Nephron (organoid): ENCODE results near the gene CD226.
"Not testable (repeated sequence)": the region's sequence is repeated elsewhere in the genome, so short reads cannot be mapped to it uniquely, and the experiment has no call there.

ENCODE experiments used
- H3K27ac Mint-ChIP-seq, 3 experiments: 2 replicates each; pipeline ENCODE4 v1.8.0; 2020; ENCODE audit warnings: mixed read lengths in 3 of 3, mild to moderate bottlenecking in 2 of 3, moderate library complexity in 1 of 3
- H3K27me3 Mint-ChIP-seq: 2 replicates; pipeline ENCODE4 v1.8.0; 2021; ENCODE audit warnings: low read depth, mild to moderate bottlenecking, moderate library complexity, mixed read lengths
- H3K36me3 Mint-ChIP-seq: 2 replicates; pipeline ENCODE4 v1.8.0; 2020; ENCODE audit warnings: low read depth, mixed read lengths
- H3K4me1 Mint-ChIP-seq: 2 replicates; pipeline ENCODE4 v1.8.0; 2020; ENCODE audit warnings: mixed read lengths
- H3K4me3 Mint-ChIP-seq, 3 experiments: 2 replicates each; pipeline ENCODE4 v1.8.0; 2020; ENCODE audit warnings: mild to moderate bottlenecking in 3 of 3, mixed read lengths in 3 of 3, moderate library complexity in 2 of 3
- H3K9me3 Mint-ChIP-seq: 2 replicates; pipeline ENCODE4 v1.8.0; 2020; ENCODE audit warnings: mixed read lengths
- CTCF ChIP-seq, 3 experiments: fragments of 200-600 bp; sonication (generic); IDR thresholded peaks; one replicate each; pipeline ENCODE4 v1.5.0; 2021; ENCODE audit warnings: antibody characterized with exemption in 3 of 3; ENCODE audit not compliant: unreplicated experiment in 3 of 3

CD226 gene

DNA sequence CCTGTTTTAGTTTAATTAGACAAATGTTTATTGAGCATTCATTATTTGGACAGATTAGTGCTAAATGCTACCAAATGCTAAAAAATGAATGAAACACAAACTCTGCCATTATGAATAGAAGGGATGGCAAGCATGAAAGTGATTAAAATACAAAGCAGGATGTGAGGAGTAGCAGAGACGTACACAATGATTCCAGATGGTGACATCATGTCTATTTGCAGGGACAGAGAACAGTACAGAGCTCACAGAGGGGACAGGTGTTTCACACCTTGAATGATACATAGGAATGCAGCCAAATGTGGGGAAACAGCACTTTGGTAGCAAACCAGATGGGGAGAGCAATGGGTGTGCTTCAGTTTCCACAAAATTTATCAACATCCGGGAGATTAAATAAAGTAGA is 76.3 kb downstream of the CD226 start:
- peaks cover 2% of the 10 kb centered on the region for H3K9me3 Mint-ChIP-seq
- H3K4me1 Mint-ChIP-seq: peaks cover 13% of the 10 kb centered on the region
- TF ChIP-seq CTCF (IDR thresholded peaks at IDR 0.05; ENCODE audit: unreplicated experiment in 3 of 3): no peak
- H3K4me3 Mint-ChIP-seq: no peak overlapping the region
- H3K27me3 Mint-ChIP-seq: no peaks in the 10 kb centered on the region
- no peaks in the 10 kb centered on the region for H3K36me3 Mint-ChIP-seq
- no peak overlapping the region for H3K27ac Mint-ChIP-seq

- H3K9me3 Mint-ChIP-seq: peaks cover 2% of the 10 kb centered on the region
- no peak overlapping the region for H3K4me3 Mint-ChIP-seq
- H3K4me1 Mint-ChIP-seq: peaks cover 13% of the 10 kb centered on the region
- H3K27me3 Mint-ChIP-seq: no peaks in the 10 kb centered on the region
- no peak for TF ChIP-seq CTCF (IDR thresholded peaks at IDR 0.05; ENCODE audit: unreplicated experiment in 3 of 3)
- no peaks in the 10 kb centered on the region for H3K36me3 Mint-ChIP-seq
- H3K27ac Mint-ChIP-seq: no peak overlapping the region
Observed at GRCh38 chr18:69870736-69871135, 76.9 kb downstream of the CD226 start.

GRCh38 chr18:69866212-69866611 is 81.5 kb downstream of the CD226 start:
- peaks cover 2% of the 10 kb centered on the region for H3K9me3 Mint-ChIP-seq
- peaks cover 13% of the 10 kb centered on the region for H3K4me1 Mint-ChIP-seq
- H3K27ac Mint-ChIP-seq: no peak overlapping the region
- H3K4me3 Mint-ChIP-seq: no peak overlapping the region
- H3K27me3 Mint-ChIP-seq: no peaks in the 10 kb centered on the region
- TF ChIP-seq CTCF (IDR thresholded peaks at IDR 0.05; ENCODE audit: unreplicated experiment in 3 of 3): no peak
- H3K36me3 Mint-ChIP-seq: no peaks in the 10 kb centered on the region

DNA sequence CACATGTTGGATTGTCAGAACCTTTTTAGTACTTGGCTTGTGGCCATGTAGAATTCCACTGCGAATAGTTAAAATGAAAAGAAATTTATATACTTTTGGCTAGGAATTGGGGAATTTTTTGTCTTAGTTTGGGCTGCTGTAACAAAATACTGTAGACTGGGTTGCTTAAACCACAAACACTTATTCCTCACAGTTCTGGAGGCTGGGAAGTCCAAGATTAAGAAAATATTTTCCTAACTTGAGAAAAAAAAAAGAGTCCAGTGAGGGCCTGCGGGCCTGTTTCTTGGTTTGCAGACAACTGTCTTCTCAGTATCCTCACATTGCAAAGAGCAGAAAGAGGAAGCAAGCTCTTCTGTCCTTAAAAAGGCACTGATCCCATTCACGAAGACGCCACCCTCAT is 81.9 kb downstream of the CD226 start:
- no peaks in the 10 kb centered on the region for H3K27me3 Mint-ChIP-seq
- no peaks in the 10 kb centered on the region for H3K36me3 Mint-ChIP-seq
- TF ChIP-seq CTCF (IDR thresholded peaks at IDR 0.05; ENCODE audit: unreplicated experiment in 3 of 3): no peak
- no peak overlapping the region for H3K4me3 Mint-ChIP-seq
- peaks cover 13% of the 10 kb centered on the region for H3K4me1 Mint-ChIP-seq
- H3K9me3 Mint-ChIP-seq: peaks cover 2% of the 10 kb centered on the region
- no peak overlapping the region for H3K27ac Mint-ChIP-seq

- not testable (repeated sequence) for H3K4me3 Mint-ChIP-seq, H3K9me3 Mint-ChIP-seq, H3K36me3 Mint-ChIP-seq, H3K27me3 Mint-ChIP-seq, H3K27ac Mint-ChIP-seq
- peaks cover 13% of the 10 kb centered on the region for H3K4me1 Mint-ChIP-seq
Observed at GRCh38 chr18:69864802-69865201, 82.9 kb downstream of the CD226 start.

GRCh38 chr18:69858897-69859296 is 88.8 kb downstream of the CD226 start:
- no peaks in the 10 kb centered on the region for H3K9me3 Mint-ChIP-seq
- no peaks in the 10 kb centered on the region for H3K36me3 Mint-ChIP-seq
- no peaks in the 10 kb centered on the region for H3K4me1 Mint-ChIP-seq
- no peak for TF ChIP-seq CTCF (IDR thresholded peaks at IDR 0.05; ENCODE audit: unreplicated experiment in 3 of 3)
- H3K27me3 Mint-ChIP-seq: no peaks in the 10 kb centered on the region
- H3K4me3 Mint-ChIP-seq: no peak overlapping the region
- no peak overlapping the region for H3K27ac Mint-ChIP-seq
